Endodermal cell (in vitro differentiated cells): ENCODE data around the gene IDI1. TPM values are rescaled to one million over a fixed set of nuclear protein-coding genes. Genes with fewer than 3 reads are reported as not detected.

ENCODE experiments used
- DNase-seq: peaks from one replicate; pipeline ENCODE4 v3.0.0-alpha.2; 2017
- H3K27ac ChIP-seq: 2 replicates; pipeline ENCODE4 v1.5.1; 2013; ENCODE audit warnings: mild to moderate bottlenecking, low read depth, low read length, moderate library complexity
- H3K27me3 ChIP-seq: 2 replicates; pipeline ENCODE4 v1.6.1; 2013; ENCODE audit warnings: mild to moderate bottlenecking, low read length, moderate library complexity; ENCODE audit not compliant: insufficient read depth, control insufficient read depth, poor library complexity, severe bottlenecking
- H3K36me3 ChIP-seq: 2 replicates; pipeline ENCODE4 v1.7.0; 2013; ENCODE audit warnings: mild to moderate bottlenecking, low read length, moderate library complexity; ENCODE audit not compliant: control insufficient read depth, insufficient read depth
- H3K4me1 ChIP-seq: one replicate; pipeline ENCODE4 v1.7.0; 2013; ENCODE audit warnings: low read length; ENCODE audit not compliant: control insufficient read depth, insufficient read depth
- H3K4me3 ChIP-seq: 2 replicates; pipeline ENCODE4 v1.5.1; 2013; ENCODE audit warnings: mild to moderate bottlenecking, low read length, moderate library complexity
- H3K9ac ChIP-seq: 2 replicates; pipeline ENCODE4 v1.6.1; 2013; ENCODE audit warnings: mild to moderate bottlenecking, low read length, moderate library complexity; ENCODE audit not compliant: poor library complexity, severe bottlenecking; ENCODE audit errors: extremely low read depth
- H3K9me3 ChIP-seq: 2 replicates; pipeline ENCODE4 v1.6.1; 2013; ENCODE audit warnings: mild to moderate bottlenecking, low read length, moderate library complexity; ENCODE audit not compliant: control insufficient read depth
- H3K27ac Mint-ChIP-seq: 2 replicates; pipeline ENCODE4 v1.8.0; 2020; ENCODE audit warnings: mixed read lengths
- H3K27me3 Mint-ChIP-seq: 2 replicates; pipeline ENCODE4 v1.8.0; 2021; ENCODE audit warnings: mild to moderate bottlenecking, mixed read lengths; ENCODE audit not compliant: insufficient read depth
- H3K36me3 Mint-ChIP-seq: 2 replicates; pipeline ENCODE4 v1.8.0; 2020; ENCODE audit warnings: low read depth, mixed read lengths
- H3K4me1 Mint-ChIP-seq: 2 replicates; pipeline ENCODE4 v1.8.0; 2020; ENCODE audit warnings: mixed read lengths
- H3K4me3 Mint-ChIP-seq: 2 replicates; pipeline ENCODE4 v1.8.0; 2020; ENCODE audit warnings: mild to moderate bottlenecking, moderate library complexity, mixed read lengths
- H3K9me3 Mint-ChIP-seq: 2 replicates; pipeline ENCODE4 v1.8.0; 2020; ENCODE audit warnings: mild to moderate bottlenecking, mixed read lengths
- WGBS, 2 experiments: methylation state at CpG; one replicate each; pipeline versions ENCODE4 v1.1.5 to v1.1.7; 2013; ENCODE audit warnings: missing lambda C conversion rate in 2 of 2, mixed read lengths in 1 of 2; ENCODE audit not compliant: insufficient coverage in 1 of 2, insufficient read length in 1 of 2; 5-methylcytosine and 5-hydroxymethylcytosine counted together
- total RNA-seq, 2 donors: library from RNA; stranded (reverse); fragmentation: NEBNext Ultra II Directional in 1 of 2; extraction: Animal tissue kit (Norgen Biotek cat#: 25700) in 1 of 2; gene quantifications; 2 replicates in 1 of 2; 3 replicates in 1 of 2; pipeline ENCODE4 v1.2.1, GENCODE V29; 2021
- TF ChIP-seq, protein P1 (sequence below): fragments of 200-600 bp; sonication (generic); conservative IDR thresholded peaks from 2 replicates; pipeline ENCODE4 v1.5.0; 2021; ENCODE audit warnings: antibody characterized with exemption, mild to moderate bottlenecking

Gene IDI1
- total RNA-seq, 2 donors from 2014 or later, result 36.3 to 53.3 TPM

DNA sequence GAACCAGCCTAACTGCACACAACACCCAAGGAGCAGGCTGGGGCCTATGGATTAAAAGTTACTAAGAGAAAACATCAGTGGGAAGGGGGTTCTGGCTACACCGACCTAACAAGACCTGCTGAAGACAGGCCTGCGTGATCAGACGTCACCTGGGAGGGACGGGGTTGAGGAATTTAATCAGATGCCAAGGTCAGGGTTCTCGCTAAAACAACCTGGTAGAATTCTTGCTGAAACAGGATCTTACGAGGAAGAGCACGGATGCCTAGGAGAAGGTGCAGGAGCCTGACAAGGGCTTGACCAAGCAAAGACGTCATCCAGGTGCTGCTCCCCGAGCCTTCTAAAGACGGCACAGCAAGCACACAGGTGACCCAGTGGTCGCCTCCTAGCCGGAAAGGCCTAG, 24.8 kb downstream of the IDI1 start:
- peaks cover 14% of the 10 kb centered on the region for H3K36me3 ChIP-seq
- H3K27ac ChIP-seq, result no peak overlapping the region
- peak overlapping the region; percentile 48 for H3K27ac Mint-ChIP-seq
- no peaks in the 10 kb centered on the region for H3K27me3 Mint-ChIP-seq
- H3K36me3 Mint-ChIP-seq, result peaks cover 26% of the 10 kb centered on the region
- 94 to 97% methylated on average over 11 to 12 of the region's 12 CpGs for WGBS, 2 experiments
- H3K4me1 ChIP-seq, result no peaks in the 10 kb centered on the region
- no peaks in the 10 kb centered on the region for H3K9me3 ChIP-seq
- DNase-seq, result peak; percentile 33
- no peak overlapping the region for H3K4me3 ChIP-seq
- TF ChIP-seq, protein P1, sequence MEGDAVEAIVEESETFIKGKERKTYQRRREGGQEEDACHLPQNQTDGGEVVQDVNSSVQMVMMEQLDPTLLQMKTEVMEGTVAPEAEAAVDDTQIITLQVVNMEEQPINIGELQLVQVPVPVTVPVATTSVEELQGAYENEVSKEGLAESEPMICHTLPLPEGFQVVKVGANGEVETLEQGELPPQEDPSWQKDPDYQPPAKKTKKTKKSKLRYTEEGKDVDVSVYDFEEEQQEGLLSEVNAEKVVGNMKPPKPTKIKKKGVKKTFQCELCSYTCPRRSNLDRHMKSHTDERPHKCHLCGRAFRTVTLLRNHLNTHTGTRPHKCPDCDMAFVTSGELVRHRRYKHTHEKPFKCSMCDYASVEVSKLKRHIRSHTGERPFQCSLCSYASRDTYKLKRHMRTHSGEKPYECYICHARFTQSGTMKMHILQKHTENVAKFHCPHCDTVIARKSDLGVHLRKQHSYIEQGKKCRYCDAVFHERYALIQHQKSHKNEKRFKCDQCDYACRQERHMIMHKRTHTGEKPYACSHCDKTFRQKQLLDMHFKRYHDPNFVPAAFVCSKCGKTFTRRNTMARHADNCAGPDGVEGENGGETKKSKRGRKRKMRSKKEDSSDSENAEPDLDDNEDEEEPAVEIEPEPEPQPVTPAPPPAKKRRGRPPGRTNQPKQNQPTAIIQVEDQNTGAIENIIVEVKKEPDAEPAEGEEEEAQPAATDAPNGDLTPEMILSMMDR, result no peak
- H3K4me1 Mint-ChIP-seq, result no peaks in the 10 kb centered on the region
- no peaks in the 10 kb centered on the region for H3K27me3 ChIP-seq
- H3K9me3 Mint-ChIP-seq, result peaks cover 5% of the 10 kb centered on the region
- no peak overlapping the region for H3K9ac ChIP-seq
- no peak overlapping the region for H3K4me3 Mint-ChIP-seq

GRCh38 chr10:1022413-1022812, 26.5 kb downstream of the IDI1 start:
- H3K27me3 ChIP-seq, result no peaks in the 10 kb centered on the region
- WGBS, 2 experiments, result 90% methylated on average over 9 to 12 of the region's 12 CpGs
- Mint-ChIP-seq H3K4me3 (no peak overlapping the region), H3K4me1 (no peaks in the 10 kb centered on the region), H3K9me3 (peaks cover 5% of the 10 kb centered on the region), H3K36me3 (peaks cover 42% of the 10 kb centered on the region), H3K27me3 (no peaks in the 10 kb centered on the region), H3K27ac (no peak overlapping the region)
- DNase-seq, result peak; percentile 56
- H3K9ac ChIP-seq, result no peak overlapping the region
- no peaks in the 10 kb centered on the region for H3K4me1 ChIP-seq
- H3K27ac ChIP-seq, result no peak overlapping the region
- H3K4me3 ChIP-seq, result no peak overlapping the region
- TF ChIP-seq, protein P1, result no peak
- H3K9me3 ChIP-seq, result no peaks in the 10 kb centered on the region
- H3K36me3 ChIP-seq, result peaks cover 25% of the 10 kb centered on the region

- Histone ChIP-seq H3K4me1 (no peaks in the 10 kb centered on the region), H3K36me3 (peaks cover 40% of the 10 kb centered on the region), H3K27me3 (no peaks in the 10 kb centered on the region), H3K4me3 (no peak overlapping the region), H3K27ac (no peak overlapping the region), H3K9me3 (no peaks in the 10 kb centered on the region), H3K9ac (no peak overlapping the region)
- DNase-seq, result peak; percentile 48
- Mint-ChIP-seq H3K4me1 (no peaks in the 10 kb centered on the region), H3K9me3 (peaks cover 5% of the 10 kb centered on the region), H3K36me3 (peaks cover 55% of the 10 kb centered on the region), H3K27me3 (no peaks in the 10 kb centered on the region), H3K4me3 (no peak overlapping the region), H3K27ac (peak overlapping the region; percentile 48)
- 94 to 96% methylated on average over 5 to 9 of the region's 9 CpGs for WGBS, 2 experiments
- TF ChIP-seq, protein P1, result no peak
Observed at GRCh38 chr10:1020958-1021357, 28.0 kb downstream of the IDI1 start.
